HG03103 (cell line): Measurements from ENCODE around the gene TBCD.
"Not testable (repeated sequence)": the region's sequence is repeated elsewhere in the genome, so short reads cannot be mapped to it uniquely, and the experiment has no call there.

ENCODE experiments used
- ATAC-seq: cut with Tn5 transposase; IDR thresholded peaks from one replicate; pipeline ENCODE4 v1.9.1; 2021; ENCODE audit warnings: low read depth; ENCODE audit not compliant: unreplicated experiment

TBCD gene

GRCh38 chr17:82754297-82755208 is 2.7 kb downstream of the TBCD start:
- ATAC-seq, result no peak

GRCh38 chr17:82756166-82756565 is 4.3 kb downstream of the TBCD start:
- no peak for ATAC-seq

GRCh38 chr17:82765371-82765770 is 13.5 kb downstream of the TBCD start:
- ATAC-seq, result no peak

- no peak for ATAC-seq
Observed at GRCh38 chr17:82767041-82767754, 15.3 kb downstream of the TBCD start.

GRCh38 chr17:82769041-82769440 is 17.2 kb downstream of the TBCD start:
- ATAC-seq, result no peak

- no peak for ATAC-seq
Observed at GRCh38 chr17:82772026-82772425, 20.2 kb downstream of the TBCD start.

GRCh38 chr17:82774456-82774855 is 22.6 kb downstream of the TBCD start:
- not testable (repeated sequence) for ATAC-seq

GRCh38 chr17:82775001-82775823 is 23.3 kb downstream of the TBCD start:
- no peak for ATAC-seq

GRCh38 chr17:82776454-82776853 is 24.6 kb downstream of the TBCD start:
- no peak for ATAC-seq

- ATAC-seq, result not testable (repeated sequence)
Observed at GRCh38 chr17:82777778-82778375, 26.0 kb downstream of the TBCD start.

- ATAC-seq, result no peak
Observed at GRCh38 chr17:82779541-82779940, 27.7 kb downstream of the TBCD start.

GRCh38 chr17:82780195-82780594 is 28.3 kb downstream of the TBCD start:
- ATAC-seq, result no peak

- ATAC-seq, result no peak
Observed at GRCh38 chr17:82780971-82781893, 29.4 kb downstream of the TBCD start.

GRCh38 chr17:82781894-82782274 is 30.0 kb downstream of the TBCD start:
- ATAC-seq, result no peak

GRCh38 chr17:82782657-82783207 is 30.9 kb downstream of the TBCD start:
- no peak for ATAC-seq

GRCh38 chr17:82783498-82783897 is 31.6 kb downstream of the TBCD start:
- ATAC-seq, result no peak

GRCh38 chr17:82785581-82785980 is 33.7 kb downstream of the TBCD start:
- not testable (repeated sequence) for ATAC-seq

GRCh38 chr17:82786427-82786826 is 34.6 kb downstream of the TBCD start:
- no peak for ATAC-seq
